Measurements from ENCODE around the gene TNNI3K.

DNA sequence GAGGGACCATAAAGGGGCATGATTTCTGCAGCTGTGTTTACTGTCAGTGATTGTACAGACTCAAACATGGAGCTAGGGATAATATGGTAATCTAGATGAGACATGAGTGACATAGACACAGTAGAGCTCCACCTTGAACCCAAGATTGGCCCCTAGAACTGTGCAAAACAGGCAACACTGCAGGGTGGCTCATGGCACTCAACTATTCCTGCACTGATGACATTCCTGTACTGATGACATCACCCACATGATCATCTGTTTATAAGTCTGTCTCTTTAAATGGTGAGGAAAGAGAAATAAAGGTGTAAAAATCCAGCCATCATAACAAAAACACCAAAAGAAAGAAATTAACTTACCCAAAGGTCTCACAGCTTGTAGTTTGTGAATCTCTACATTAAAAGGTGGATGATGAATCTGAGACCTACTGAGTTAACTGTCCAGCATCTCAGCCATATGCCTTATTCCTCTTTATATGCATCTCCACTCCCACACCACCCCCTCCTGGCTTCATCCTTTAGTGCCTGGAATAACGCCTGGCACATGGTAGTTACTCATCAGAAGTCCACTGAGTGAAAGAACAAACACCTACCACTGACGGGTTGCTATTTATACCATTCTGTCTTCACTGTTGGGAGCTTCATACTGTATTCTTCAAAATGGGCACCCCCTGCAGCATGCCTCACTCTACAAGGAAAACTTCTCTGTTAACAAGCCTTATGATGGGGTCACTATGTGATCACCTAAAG is 277.2 kb downstream of the TNNI3K start, which contains the start of gene LRRC53:
- TF ChIP-seq YY1 (IDR thresholded peaks at IDR 0.05; ENCODE audit: insufficient read depth, insufficient read length) (no peak), SUZ12 (IDR thresholded peaks at IDR 0.05; ENCODE audit: extremely low read depth, insufficient read depth, insufficient read length) (no peak), ZNF274 (IDR thresholded peaks at IDR 0.05; ENCODE audit: low read depth, low read length) (no peak)
